ENCODE data around the gene BCAP29.
"Not testable (repeated sequence)": the region's sequence is repeated elsewhere in the genome, so short reads cannot be mapped to it uniquely, and the experiment has no call there.

The BCAP29 gene

GRCh38 chr7:107579885-107580715 is at the start of gene BCAP29:
TSS of gene BCAP29 (plus strand) at chr7:107580246. CDS start at chr7:107580773, 527 bp downstream.
- DNase-seq, result peak; percentile 29

GRCh38 chr7:107530751-107531150 is 49.3 kb upstream of the BCAP29 start:
- DNase-seq, result no peak

- no peak for DNase-seq
These were observed 45.9 kb upstream of the BCAP29 start for GRCh38 chr7:107534139-107534538.

- not testable (repeated sequence) for DNase-seq
These were observed 42.8 kb upstream of the BCAP29 start for GRCh38 chr7:107537228-107537627.

GRCh38 chr7:107538001-107538400 is 42.0 kb upstream of the BCAP29 start:
- DNase-seq, result no peak

GRCh38 chr7:107543338-107543993 is 36.6 kb upstream of the BCAP29 start:
- DNase-seq, result no peak

GRCh38 chr7:107544848-107545591 is 35.0 kb upstream of the BCAP29 start:
- no peak for DNase-seq

- DNase-seq, result no peak
These were observed 28.1 kb upstream of the BCAP29 start for GRCh38 chr7:107551936-107552335.

GRCh38 chr7:107555893-107556292 is 24.2 kb upstream of the BCAP29 start:
- no peak for DNase-seq

- DNase-seq, result no peak
These were observed 20.2 kb upstream of the BCAP29 start for GRCh38 chr7:107559864-107560263.

- DNase-seq, result no peak
These were observed 19.0 kb upstream of the BCAP29 start for GRCh38 chr7:107560898-107561516.

- DNase-seq, result peak; percentile 35
These were observed 16.8 kb upstream of the BCAP29 start for GRCh38 chr7:107563081-107563774.

GRCh38 chr7:107563775-107564552 is 16.1 kb upstream of the BCAP29 start, which contains the start of the genes COG5 and DUS4L:
TSS of gene COG5 (minus strand) at chr7:107563920. CDS start at chr7:107563896, 24 bp downstream.
TSS of gene DUS4L (plus strand) at chr7:107563971. CDS start at chr7:107567071, 3,100 bp downstream.
- DNase-seq, result peak; percentile 51

- no peak for DNase-seq
These were observed 15.3 kb upstream of the BCAP29 start for GRCh38 chr7:107564553-107565298.

- DNase-seq, result no peak
These were observed 9.7 kb upstream of the BCAP29 start for GRCh38 chr7:107570298-107570697.

GRCh38 chr7:107573537-107573936 is 6.5 kb upstream of the BCAP29 start:
- DNase-seq, result no peak

- DNase-seq, result no peak
These were observed 527 bp upstream of the BCAP29 start for GRCh38 chr7:107579554-107579884.

- no peak for DNase-seq
These were observed 804 bp downstream of the BCAP29 start for GRCh38 chr7:107580716-107581383.

- no peak for DNase-seq
These were observed 1.5 kb downstream of the BCAP29 start for GRCh38 chr7:107581387-107582013.

- DNase-seq, result no peak
These were observed 2.8 kb downstream of the BCAP29 start for GRCh38 chr7:107582875-107583274.
